ENCODE measurements around the gene TRAP1.

The TRAP1 gene

GRCh38 chr16:3651461-3652372 is 65.6 kb downstream of the TRAP1 start:
- DNase-seq (ENCODE audit: low spot score), result no peak

- no peak for DNase-seq (ENCODE audit: low spot score)
These were observed 66.6 kb downstream of the TRAP1 start for GRCh38 chr16:3650631-3651265.

GRCh38 chr16:3646348-3646920 is 70.9 kb downstream of the TRAP1 start:
- DNase-seq (ENCODE audit: low spot score), result no peak

GRCh38 chr16:3645504-3646347 is 71.6 kb downstream of the TRAP1 start:
- no peak for DNase-seq (ENCODE audit: low spot score)

GRCh38 chr16:3645108-3645503 is 72.2 kb downstream of the TRAP1 start:
- DNase-seq (ENCODE audit: low spot score), result no peak

- DNase-seq (ENCODE audit: low spot score), result no peak
These were observed 74.1 kb downstream of the TRAP1 start for GRCh38 chr16:3643095-3643730.

GRCh38 chr16:3642397-3643094 is 74.8 kb downstream of the TRAP1 start:
- DNase-seq (ENCODE audit: low spot score), result no peak

GRCh38 chr16:3641801-3642396 is 75.4 kb downstream of the TRAP1 start:
- DNase-seq (ENCODE audit: low spot score), result no peak

GRCh38 chr16:3640632-3641501 is 76.5 kb downstream of the TRAP1 start:
- DNase-seq (ENCODE audit: low spot score), result no peak

- no peak for DNase-seq (ENCODE audit: low spot score)
These were observed 77.1 kb downstream of the TRAP1 start for GRCh38 chr16:3640207-3640606.

GRCh38 chr16:3638916-3639644 is 78.2 kb downstream of the TRAP1 start:
- no peak for DNase-seq (ENCODE audit: low spot score)

GRCh38 chr16:3637371-3637923 is 79.9 kb downstream of the TRAP1 start:
- DNase-seq (ENCODE audit: low spot score), result peak; percentile 24

- DNase-seq (ENCODE audit: low spot score), result peak; percentile 21
These were observed 91.2 kb downstream of the TRAP1 start for GRCh38 chr16:3625911-3626732.

- no peak for DNase-seq (ENCODE audit: low spot score)
These were observed 92.0 kb downstream of the TRAP1 start for GRCh38 chr16:3625331-3625730.

- DNase-seq (ENCODE audit: low spot score), result no peak
These were observed 93.7 kb downstream of the TRAP1 start for GRCh38 chr16:3623642-3624041.

- no peak for DNase-seq (ENCODE audit: low spot score)
These were observed 98.6 kb downstream of the TRAP1 start for GRCh38 chr16:3618769-3619141.
